Sigmoid colon (tissue), 7 donors: Measurements from ENCODE around the gene AGAP2. TPM values are rescaled to one million over a fixed set of nuclear protein-coding genes. Genes with fewer than 3 reads are reported as not detected.

Experiments
- DNase-seq: peaks from one replicate; pipeline ENCODE4 v3.0.0-alpha.2; 2019
- H3K27ac ChIP-seq, 4 donors: fragments of 200-600 bp; sonication (generic); one replicate each; pipeline ENCODE4 v1.5.1; 2016 to 2019; ENCODE audit warnings: mild to moderate bottlenecking in 1 of 4
- H3K27me3 ChIP-seq, 3 donors: fragments of 200-600 bp; sonication (generic); one replicate each; pipeline ENCODE4 v1.5.1; 2019; ENCODE audit warnings: mild to moderate bottlenecking in 1 of 3
- H3K36me3 ChIP-seq, 4 donors: fragments of 200-600 bp; sonication (generic); one replicate each; pipeline ENCODE4 v1.5.1; 2016 to 2019
- H3K4me1 ChIP-seq, 4 donors: fragments of 200-600 bp; sonication (generic); one replicate each; pipeline ENCODE4 v1.5.1; 2017 to 2019
- H3K4me3 ChIP-seq, 4 donors: fragments of 200-600 bp; sonication (generic); one replicate each; pipeline ENCODE4 v1.5.1; 2017 to 2019; ENCODE audit warnings: mild to moderate bottlenecking in 2 of 4, moderate library complexity in 1 of 4
- H3K9me3 ChIP-seq, 4 donors: fragments of 200-600 bp in 3 of 4; sonication (generic) in 3 of 4; one replicate each; pipeline versions ENCODE4 v1.5.1 to v1.6.1; 2013 to 2019
- EP300 ChIP-seq, 4 donors: sonication (generic); formaldehyde crosslinking; IDR thresholded peaks; one replicate each; pipeline ENCODE4 v1.6.1; 2017; ENCODE audit warnings: antibody characterized with exemption in 4 of 4
- POLR2A ChIP-seq, 2 donors: fragments of 450-650 bp; IDR thresholded peaks; one replicate each; pipeline ENCODE4 v1.6.1; 2016; ENCODE audit warnings: antibody characterized with exemption in 2 of 2, mild to moderate bottlenecking in 2 of 2, moderate library complexity in 2 of 2
- POLR2AphosphoS5 ChIP-seq, 4 donors: sonication (generic); formaldehyde crosslinking; IDR thresholded peaks; one replicate each; pipeline ENCODE4 v1.6.1; 2017; ENCODE audit warnings: antibody characterized with exemption in 4 of 4
- WGBS, 2 donors: extraction: QIAGEN DNeasy Blood & Tissue Kit; methylation state at CpG; one replicate each; pipeline ENCODE4 v1.1.7; 2013; 5-methylcytosine and 5-hydroxymethylcytosine counted together
- intact Hi-C: fragments of 100-400 bp; cut with DNase I; formaldehyde crosslinking; loops from one replicate; pipeline ENCODE4 v1.15.1; 2023
- polyA plus RNA-seq, 3 donors: library from polyadenylated mRNA; stranded (reverse); fragments of 200-250 nt; gene quantifications; one replicate each; pipeline ENCODE4 v1.2.3, GENCODE V29; 2013
- total RNA-seq, 4 donors: library from RNA; depleted of rRNA; stranded (reverse); fragments of >200 nt; gene quantifications; one replicate each; pipeline ENCODE4 v1.1.0, GENCODE V29; 2016
- TF ChIP-seq, protein P1 (sequence below), 4 experiments: fragments of 450-650 bp in 3 of 4; fragments of 200-600 bp in 1 of 4; IDR thresholded peaks; one replicate each; pipeline ENCODE4 v1.5.1; 2016 to 2019; ENCODE audit warnings: antibody characterized with exemption in 4 of 4, mild to moderate bottlenecking in 3 of 4, moderate library complexity in 2 of 4
- donor health status: healthy with polysubstance abuse.
- donor health status: Bipolar disorder and iron deficiency.
- donor health status: healthy.

Gene AGAP2
- total and polyA plus RNA-seq, 7 donors = under 0.01 to 6.4 (median 1.4) TPM

DNA sequence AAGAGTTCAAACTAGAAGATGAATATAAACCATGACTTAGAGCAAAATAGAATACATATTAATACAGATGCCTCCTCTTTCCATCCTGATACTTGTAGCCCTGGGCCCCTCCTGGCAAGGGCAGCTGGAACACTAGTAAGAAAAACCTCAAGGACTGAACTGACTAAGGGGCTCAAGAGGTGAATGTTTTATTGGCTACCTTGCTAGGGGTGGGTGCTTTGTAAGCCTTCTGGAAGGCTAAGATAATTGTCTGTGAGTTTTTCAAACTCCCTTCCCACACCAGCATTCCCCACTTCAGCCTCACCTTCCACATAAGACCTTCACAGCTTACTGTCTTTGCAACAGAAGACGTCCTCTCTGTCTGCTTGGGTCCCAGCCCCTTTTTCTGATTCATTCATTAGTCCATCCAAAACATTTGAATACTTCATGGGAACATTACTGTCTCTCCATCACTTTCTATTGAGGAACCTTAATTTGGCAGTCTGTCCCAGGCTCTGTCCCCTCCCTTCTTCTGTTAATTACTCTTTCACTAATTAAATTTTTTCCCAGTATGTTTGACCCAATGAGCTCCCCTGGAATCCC lies 15.3 kb upstream of the AGAP2 start:
- TF ChIP-seq EP300 (IDR thresholded peaks at IDR 0.05) = no peak
- TF ChIP-seq, protein P1, sequence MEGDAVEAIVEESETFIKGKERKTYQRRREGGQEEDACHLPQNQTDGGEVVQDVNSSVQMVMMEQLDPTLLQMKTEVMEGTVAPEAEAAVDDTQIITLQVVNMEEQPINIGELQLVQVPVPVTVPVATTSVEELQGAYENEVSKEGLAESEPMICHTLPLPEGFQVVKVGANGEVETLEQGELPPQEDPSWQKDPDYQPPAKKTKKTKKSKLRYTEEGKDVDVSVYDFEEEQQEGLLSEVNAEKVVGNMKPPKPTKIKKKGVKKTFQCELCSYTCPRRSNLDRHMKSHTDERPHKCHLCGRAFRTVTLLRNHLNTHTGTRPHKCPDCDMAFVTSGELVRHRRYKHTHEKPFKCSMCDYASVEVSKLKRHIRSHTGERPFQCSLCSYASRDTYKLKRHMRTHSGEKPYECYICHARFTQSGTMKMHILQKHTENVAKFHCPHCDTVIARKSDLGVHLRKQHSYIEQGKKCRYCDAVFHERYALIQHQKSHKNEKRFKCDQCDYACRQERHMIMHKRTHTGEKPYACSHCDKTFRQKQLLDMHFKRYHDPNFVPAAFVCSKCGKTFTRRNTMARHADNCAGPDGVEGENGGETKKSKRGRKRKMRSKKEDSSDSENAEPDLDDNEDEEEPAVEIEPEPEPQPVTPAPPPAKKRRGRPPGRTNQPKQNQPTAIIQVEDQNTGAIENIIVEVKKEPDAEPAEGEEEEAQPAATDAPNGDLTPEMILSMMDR (IDR thresholded peaks at IDR 0.05) = no peak
- no peak for TF ChIP-seq POLR2AphosphoS5 (IDR thresholded peaks at IDR 0.05)
- TF ChIP-seq POLR2A (IDR thresholded peaks at IDR 0.05) = no peak
- intact Hi-C loops = no loop called here
- H3K9me3 ChIP-seq = no peaks in the 10 kb centered on the region

GRCh38 chr12:57752668-57753000 lies 14.1 kb upstream of the AGAP2 start:
- Histone ChIP-seq H3K4me1 (peaks cover 0 to 41% (median 37%) of the 10 kb centered on the region in 4 donors), H3K4me3 (peak overlapping the region in 3 of 4 donors; percentile 67 to 76 (median 70))
- WGBS, 2 donors = 0 to 3% methylated on average over 5 of the region's 5 CpGs

More for the DNA sequence above, 15.3 kb upstream of the AGAP2 start:
- 29 to 42% methylated on average over 1 of the region's 1 CpG for WGBS, 2 donors
- no peak overlapping the region for H3K4me3 ChIP-seq
- peaks cover 0 to 39% (median 14%) of the 10 kb centered on the region in 4 donors for H3K36me3 ChIP-seq
- H3K27ac ChIP-seq = peak overlapping the region in 1 of 4 donors; percentile 61
- peaks cover 0 to 41% (median 37%) of the 10 kb centered on the region in 4 donors for H3K4me1 ChIP-seq
- DNase-seq = no peak
- no peaks in the 10 kb centered on the region for H3K27me3 ChIP-seq

DNA sequence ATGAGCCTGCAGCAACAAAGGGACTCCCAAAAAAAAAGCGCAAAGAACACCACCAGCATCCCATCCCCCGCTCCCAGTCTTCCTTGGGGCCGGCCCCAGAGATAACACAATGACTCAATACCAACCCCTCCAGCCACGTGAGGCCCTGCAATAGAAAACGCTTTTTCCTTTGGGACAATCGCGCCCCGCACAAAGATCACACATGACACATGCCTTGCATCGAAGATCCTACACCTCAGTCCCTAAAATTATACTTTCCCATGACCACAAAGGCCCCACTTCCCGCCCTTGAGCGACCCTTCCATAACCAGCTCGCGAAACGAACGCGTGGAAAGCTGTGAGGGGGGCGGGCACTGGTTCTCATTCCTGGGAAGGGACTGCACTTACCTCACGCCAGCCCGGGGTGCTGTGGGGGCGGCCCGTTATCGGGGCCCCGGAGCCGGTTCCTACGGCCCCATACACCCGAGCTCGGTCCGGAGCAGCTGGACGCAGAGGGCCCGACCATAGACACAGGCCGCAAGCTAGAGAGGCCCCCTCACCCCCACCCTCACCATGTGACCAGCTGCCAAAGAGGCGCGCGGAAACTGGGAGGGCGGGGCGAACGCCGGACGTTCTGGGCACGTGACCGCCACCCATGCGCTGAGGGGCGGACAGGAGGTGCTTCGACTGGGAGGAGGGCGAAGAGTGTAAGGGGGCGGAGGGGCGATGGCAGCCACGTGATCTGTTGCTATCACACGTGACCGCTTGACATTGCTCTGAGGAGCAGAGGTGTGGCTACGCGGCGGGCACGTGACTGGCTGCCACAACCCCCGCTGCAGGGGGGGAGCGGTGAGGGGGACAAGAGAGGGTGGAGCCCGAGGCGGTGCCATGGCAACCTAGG lies 13.5 kb upstream of the AGAP2 start, which contains the start of gene CDK4:
CDK4 (minus strand) TSS at position 523 of the 880 bp plus-strand sequence. CDS start 593 bp downstream, outside the sequence.
- peak; percentile 100 for DNase-seq
- H3K4me1 ChIP-seq = peaks cover 0 to 41% (median 36%) of the 10 kb centered on the region in 4 donors
- peak; percentile 73 to 93 (median 86) for TF ChIP-seq POLR2AphosphoS5 (IDR thresholded peaks at IDR 0.05)
- peak in 2 of 4 donors; percentile 35 to 86 for TF ChIP-seq EP300 (IDR thresholded peaks at IDR 0.05)
- TF ChIP-seq POLR2A (IDR thresholded peaks at IDR 0.05) = peak; percentile 51 to 73
- TF ChIP-seq, protein P1 (IDR thresholded peaks at IDR 0.05) = no peak
- intact Hi-C loops = no loop called here
- H3K27ac ChIP-seq = peak within 1 kb of the TSS; percentile 86 to 91 (median 90)
- peak within 1 kb of the TSS; percentile 56 to 76 (median 68) for H3K4me3 ChIP-seq
- no peaks in the 10 kb centered on the region for H3K9me3 ChIP-seq
- no peaks in the 10 kb centered on the region for H3K27me3 ChIP-seq
- WGBS, 2 donors = 0% methylated on average over 58 of the region's 58 CpGs
- peaks cover 0 to 40% (median 17%) of the 10 kb centered on the region in 4 donors for H3K36me3 ChIP-seq

More at GRCh38 chr12:57752668-57753000, 14.1 kb upstream of the AGAP2 start:
- no peaks in the 10 kb centered on the region for H3K9me3 ChIP-seq
- intact Hi-C loops = no loop called here
- peak overlapping the region; percentile 66 to 90 (median 88) for H3K27ac ChIP-seq
- DNase-seq = no peak
- TF ChIP-seq POLR2AphosphoS5 (IDR thresholded peaks at IDR 0.05) = no peak
- no peak for TF ChIP-seq POLR2A (IDR thresholded peaks at IDR 0.05)
- H3K27me3 ChIP-seq = no peaks in the 10 kb centered on the region
- H3K36me3 ChIP-seq = peaks cover 0 to 39% (median 12%) of the 10 kb centered on the region in 4 donors

DNA sequence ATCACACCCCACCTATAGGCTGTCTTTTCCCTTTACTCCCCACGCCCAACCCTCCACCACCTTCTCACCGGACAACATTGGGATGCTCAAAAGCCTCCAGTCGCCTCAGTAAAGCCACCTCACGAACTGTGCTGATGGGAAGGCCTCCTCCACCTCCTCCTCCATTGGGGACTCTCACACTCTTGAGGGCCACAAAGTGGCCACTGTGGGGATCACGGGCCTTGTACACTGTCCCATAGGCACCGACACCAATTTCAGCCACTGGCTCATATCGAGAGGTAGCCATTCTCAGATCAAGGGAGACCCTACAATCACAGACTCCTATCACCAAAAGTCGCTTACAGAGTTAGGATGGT lies 12.9 kb upstream of the AGAP2 start:
- TF ChIP-seq POLR2AphosphoS5 (IDR thresholded peaks at IDR 0.05) = no peak
- no peak for TF ChIP-seq POLR2A (IDR thresholded peaks at IDR 0.05)
- no peak for TF ChIP-seq EP300 (IDR thresholded peaks at IDR 0.05)
- TF ChIP-seq, protein P1 (IDR thresholded peaks at IDR 0.05) = no peak
- peaks cover 0 to 39% (median 33%) of the 10 kb centered on the region in 4 donors for H3K4me1 ChIP-seq
- H3K27ac ChIP-seq = peak overlapping the region; percentile 86 to 91 (median 90)
- no peaks in the 10 kb centered on the region for H3K27me3 ChIP-seq
- peak; percentile 63 for DNase-seq
- H3K9me3 ChIP-seq = no peaks in the 10 kb centered on the region
- 13 to 17% methylated on average over 8 of the region's 8 CpGs for WGBS, 2 donors
- intact Hi-C loops = no loop called here
- H3K36me3 ChIP-seq = peaks cover 0 to 46% (median 20%) of the 10 kb centered on the region in 4 donors
- H3K4me3 ChIP-seq = peak overlapping the region; percentile 56 to 76 (median 68)
